H54 (cell line): Measurements from ENCODE around the gene BEND7.
A peak's percentile ranks its signal among the peaks of the same experiment; 100 is the strongest.

Experiments
- DNase-seq: peaks from one replicate; pipeline ENCODE4 v3.0.0; 2011; ENCODE audit warnings: low spot score, mixed read lengths; ENCODE audit not compliant: insufficient read length
- FAIRE-seq: peaks from 3 replicates; lab custom pipeline; 2011; peaks lifted over from hg19 to GRCh38; lab: Jason Lieb, UNC
- POLR2A ChIP-seq: IDR thresholded peaks from 2 replicates; pipeline ENCODE4 v1.6.1; 2011; ENCODE audit warnings: low read depth, mild to moderate bottlenecking, low read length

Gene BEND7

DNA sequence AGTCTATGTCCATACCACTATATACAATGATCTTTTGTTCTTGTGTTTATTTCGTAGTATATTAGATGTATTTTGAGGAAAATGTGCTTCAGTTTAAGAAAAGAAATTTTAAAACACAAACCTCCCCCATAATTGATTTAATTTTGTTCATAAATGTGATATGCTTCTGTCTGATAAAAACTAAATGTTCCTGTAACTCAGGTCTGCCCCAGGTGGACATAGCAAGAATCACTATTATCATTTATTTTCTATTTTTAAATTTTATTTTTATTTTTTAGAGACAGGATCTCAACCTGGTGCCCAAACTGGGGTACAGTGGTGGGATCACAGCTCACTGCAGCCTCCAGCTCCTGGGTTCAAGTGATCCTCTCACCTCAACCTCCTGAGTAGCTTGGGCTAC, 43.2 kb downstream of the BEND7 start:
- no peak for TF ChIP-seq POLR2A
- FAIRE-seq (no peak), DNase-seq (no peak)

DNA sequence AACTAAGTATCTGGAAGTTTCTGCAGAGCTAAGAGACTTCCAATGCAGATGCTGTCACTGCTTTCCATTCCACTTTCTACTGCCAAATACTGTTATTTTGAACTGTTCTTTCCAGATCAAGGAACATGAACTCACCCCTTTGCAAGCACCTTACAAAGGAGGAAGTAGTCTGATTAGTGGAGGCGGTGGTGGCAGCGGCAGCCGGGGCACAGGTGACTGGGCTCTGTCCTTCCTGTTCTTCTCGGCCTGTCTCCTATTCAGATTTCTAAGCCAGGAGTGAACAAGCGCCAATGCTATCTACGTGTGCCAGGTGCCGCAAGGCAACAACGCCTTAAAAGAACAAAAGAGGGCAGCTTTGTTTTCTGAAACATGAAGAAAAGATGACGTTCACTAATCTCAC, 44.9 kb downstream of the BEND7 start:
- FAIRE-seq, result peak; percentile 38
- no peak for TF ChIP-seq POLR2A
- no peak for DNase-seq

DNA sequence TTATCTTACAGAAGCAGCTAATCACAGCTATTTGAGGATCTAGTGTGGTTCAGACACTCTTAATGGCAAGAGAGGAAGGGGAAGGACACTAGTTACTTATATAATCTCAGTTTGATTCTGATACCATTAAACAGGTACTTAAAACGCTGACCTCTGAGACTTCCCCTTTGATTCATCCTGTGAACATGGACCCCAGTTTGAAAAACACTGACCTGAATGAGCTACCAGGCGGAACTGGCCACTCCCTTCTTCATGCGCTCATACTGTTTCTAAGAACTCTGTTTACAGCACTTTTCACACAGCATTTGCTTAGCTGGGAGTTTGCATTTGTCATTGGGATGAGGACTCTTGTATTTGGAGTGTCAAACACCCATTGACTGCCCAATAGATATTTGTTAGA, 45.7 kb downstream of the BEND7 start:
- TF ChIP-seq POLR2A, result no peak
- no peak for DNase-seq
- no peak for FAIRE-seq

DNA sequence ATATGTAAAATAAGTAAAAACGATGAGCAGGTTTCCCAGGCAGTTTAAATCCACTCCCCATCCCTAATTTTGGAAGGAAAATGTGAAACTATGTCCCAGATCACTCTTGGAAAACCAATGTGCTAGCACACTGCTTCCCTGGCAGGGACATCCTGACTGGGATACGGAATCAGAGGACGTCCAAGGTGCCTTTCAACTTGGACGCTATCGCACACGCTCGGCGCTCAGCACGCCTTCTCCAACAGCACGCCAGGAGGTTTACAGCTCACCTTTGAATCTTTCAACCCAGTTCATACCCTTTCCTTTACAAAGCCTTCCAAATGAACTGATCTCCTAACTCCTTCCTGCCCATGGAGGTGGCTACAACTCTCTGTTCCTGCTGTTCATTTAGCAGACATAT, 47.1 kb downstream of the BEND7 start:
- FAIRE-seq (no peak), DNase-seq (no peak)
- no peak for TF ChIP-seq POLR2A

DNA sequence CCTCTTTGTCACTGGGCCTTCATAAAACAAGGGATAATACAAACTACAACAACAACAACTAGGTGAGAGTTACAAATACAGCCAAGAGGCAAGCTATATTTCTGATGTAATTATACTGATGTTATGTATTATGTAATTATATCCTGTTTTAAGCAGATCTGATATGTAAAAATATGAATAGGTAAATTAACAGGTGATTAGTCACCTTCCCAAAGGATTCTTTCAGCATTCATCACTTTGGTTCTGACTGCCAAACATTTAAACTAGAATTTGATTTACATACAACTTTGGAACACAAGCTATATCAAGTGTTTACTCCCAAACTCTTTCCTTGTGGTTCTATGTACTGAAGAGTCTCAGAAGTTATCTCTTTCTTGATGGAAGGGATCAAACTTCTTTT, 53.7 kb downstream of the BEND7 start:
- DNase-seq, result no peak
- TF ChIP-seq POLR2A, result no peak
- no peak for FAIRE-seq

DNA sequence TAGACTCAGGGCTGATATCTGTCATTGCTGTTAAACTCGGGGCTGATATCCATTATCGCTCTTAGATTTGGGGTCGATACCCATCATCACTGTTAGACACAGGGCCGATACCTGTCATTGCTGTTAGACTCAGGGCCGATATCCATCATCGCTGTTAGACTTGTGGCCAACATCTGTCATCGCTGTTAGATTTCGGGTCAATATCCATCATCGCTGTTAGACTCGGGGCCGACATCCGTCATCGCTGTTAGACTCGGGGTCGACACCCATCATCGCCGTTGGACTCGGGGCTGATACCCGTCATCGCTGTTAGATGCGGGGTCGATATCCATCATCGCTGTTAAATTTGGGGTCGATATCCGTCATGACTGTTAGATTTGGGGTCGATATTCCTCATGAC, 54.8 kb downstream of the BEND7 start:
- DNase-seq (no peak), FAIRE-seq (no peak)
- TF ChIP-seq POLR2A, result no peak

DNA sequence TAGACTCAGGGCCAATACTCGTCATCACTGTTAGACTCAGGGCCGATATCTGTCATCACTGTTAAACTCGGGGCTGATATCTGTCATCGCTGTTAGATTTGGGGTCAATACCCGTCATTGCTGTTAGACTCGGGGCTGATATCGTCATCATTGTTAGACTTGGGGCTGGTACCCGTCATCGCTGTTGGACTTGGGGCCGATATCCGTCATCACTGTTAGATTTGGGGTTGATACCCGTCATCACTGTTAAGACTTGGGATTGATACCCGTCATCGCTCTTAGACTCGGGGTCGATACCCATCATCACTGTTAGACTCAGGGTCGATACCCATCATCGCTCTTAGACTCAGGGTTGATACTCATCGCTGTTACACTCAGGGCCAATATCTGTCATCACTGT, 56.5 kb downstream of the BEND7 start:
- no peak for TF ChIP-seq POLR2A
- DNase-seq (no peak), FAIRE-seq (no peak)

DNA sequence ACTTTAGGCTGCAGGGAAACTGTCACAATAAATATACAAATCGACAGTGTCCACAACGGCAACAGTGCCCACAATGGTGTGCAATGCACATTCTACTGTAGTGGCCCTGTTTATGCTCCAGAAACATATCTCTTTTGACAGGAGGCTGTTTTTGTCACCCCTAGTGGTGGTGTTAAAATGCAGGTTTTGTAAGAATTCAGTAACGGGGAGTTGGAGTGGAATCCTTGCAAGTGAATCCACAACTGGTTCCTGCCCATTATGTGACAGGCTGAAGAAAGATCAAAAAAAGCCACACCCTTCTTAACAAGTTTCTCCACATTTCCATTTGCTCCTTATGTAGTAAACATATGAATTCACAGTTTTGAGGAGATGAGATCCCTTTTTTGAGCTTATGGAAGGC, 58.5 kb downstream of the BEND7 start:
- DNase-seq, result no peak
- FAIRE-seq, result no peak
- no peak for TF ChIP-seq POLR2A

DNA sequence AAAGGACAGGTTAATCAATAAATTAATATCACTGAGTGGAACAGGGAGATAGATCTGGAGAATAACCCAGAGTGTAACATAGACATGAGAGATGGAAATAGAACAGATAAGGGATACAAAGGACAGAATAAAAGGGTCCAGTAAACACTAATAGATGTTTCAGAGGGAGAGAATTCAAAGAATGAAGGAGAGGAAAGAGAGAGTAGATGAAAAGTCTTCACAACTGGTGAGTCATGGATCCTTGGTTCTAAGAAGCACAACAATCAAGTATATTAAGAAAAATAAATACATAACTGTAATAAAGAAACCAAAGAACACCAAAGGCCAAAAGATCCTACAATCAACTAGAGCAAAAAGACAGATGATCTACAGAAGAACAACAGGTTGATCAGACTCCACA, 66.3 kb downstream of the BEND7 start:
- no peak for DNase-seq
- no peak for FAIRE-seq
- TF ChIP-seq POLR2A, result no peak

DNA sequence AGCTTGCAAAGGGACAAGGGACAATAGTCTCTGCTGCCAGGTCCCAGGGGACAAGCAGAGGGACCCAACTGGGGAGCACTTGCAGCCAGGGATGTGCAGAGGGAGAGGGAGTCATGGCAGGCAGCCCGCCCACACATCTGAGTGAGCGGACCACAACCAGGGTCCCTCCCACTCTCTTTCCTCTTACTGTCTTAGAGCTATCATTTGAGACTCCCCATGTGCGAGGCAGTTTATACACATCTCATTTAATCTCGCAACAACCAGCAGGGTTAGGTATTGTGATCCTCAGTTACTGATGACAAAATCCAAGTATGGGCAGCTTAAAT, 70.2 kb downstream of the BEND7 start:
- TF ChIP-seq POLR2A, result no peak
- no peak for DNase-seq
- no peak for FAIRE-seq

DNA sequence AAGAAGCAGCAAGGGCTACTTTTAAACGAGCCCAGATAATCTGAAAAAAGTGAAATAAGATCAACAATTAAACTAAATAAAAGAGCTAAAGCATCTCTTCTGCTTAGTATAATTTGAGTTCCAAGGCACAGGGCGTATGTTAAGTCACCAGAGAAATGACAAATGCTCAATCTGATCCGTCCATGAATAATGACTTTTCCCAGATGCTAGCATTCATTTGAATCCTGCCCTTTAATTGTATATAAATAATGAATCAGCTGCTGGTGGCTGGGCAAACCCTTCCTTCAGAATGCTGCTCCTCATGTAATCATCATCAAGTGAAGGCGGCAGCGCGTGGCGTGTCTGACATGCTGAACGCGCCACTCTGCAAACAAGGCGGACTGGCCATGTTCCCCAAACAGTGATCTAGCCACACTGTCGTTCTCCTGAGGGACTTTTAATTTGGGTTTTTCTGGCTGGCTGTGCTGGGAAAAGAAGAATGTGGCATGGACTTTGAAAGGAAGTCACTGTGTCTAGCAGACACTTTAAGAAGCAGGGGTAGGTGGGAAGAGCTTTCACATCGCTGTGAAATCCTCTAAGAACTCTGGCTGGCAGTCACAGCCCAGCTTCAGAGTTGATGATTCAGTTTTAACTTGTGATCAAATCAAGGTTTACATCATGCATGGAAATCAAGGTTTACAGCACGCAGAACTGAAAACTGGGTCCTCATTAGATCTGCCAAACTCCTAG, 70.7 kb downstream of the BEND7 start:
- no peak for TF ChIP-seq POLR2A
- FAIRE-seq (no peak), DNase-seq (no peak)

DNA sequence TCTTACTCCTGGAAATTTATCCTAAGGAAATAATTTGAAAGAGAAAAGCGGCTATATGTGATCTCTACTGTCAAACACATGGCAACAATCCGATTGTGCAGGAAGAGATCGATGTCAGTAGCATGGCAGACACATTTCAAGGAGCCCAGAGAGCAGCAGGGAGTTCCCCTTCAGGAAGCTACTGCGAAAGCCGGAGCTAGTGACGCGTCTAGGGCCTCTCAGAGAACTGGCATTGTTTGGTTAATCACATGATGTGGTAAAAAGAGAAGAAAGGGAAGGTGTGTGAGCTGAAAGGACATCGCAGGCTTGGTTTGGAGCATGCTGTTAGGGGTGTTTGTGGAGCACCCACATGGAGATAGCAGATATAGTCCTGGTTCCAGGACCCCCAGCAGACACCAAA, 74.9 kb downstream of the BEND7 start:
- no peak for FAIRE-seq
- no peak for TF ChIP-seq POLR2A
- no peak for DNase-seq

DNA sequence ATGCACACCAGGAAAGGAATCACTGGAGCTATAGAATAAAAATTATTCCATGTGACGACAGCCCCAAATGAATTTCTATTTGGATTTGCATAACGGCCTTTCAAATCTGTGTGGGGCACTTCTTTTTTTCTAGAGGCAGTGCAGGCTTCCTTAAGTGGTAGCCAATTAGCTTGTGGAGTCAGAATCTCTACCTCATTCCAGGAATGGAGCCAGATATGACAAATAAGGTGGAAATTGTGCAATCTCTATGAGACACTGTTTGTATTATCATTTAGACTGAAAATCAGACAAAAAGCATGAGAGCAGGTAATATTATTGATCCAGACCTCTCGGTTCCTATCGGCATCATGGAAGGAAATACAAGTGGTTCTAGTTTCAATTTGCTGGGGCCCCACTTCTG, 78.7 kb downstream of the BEND7 start:
- FAIRE-seq (peak; percentile 11), DNase-seq (peak; percentile 26)
- no peak for TF ChIP-seq POLR2A

DNA sequence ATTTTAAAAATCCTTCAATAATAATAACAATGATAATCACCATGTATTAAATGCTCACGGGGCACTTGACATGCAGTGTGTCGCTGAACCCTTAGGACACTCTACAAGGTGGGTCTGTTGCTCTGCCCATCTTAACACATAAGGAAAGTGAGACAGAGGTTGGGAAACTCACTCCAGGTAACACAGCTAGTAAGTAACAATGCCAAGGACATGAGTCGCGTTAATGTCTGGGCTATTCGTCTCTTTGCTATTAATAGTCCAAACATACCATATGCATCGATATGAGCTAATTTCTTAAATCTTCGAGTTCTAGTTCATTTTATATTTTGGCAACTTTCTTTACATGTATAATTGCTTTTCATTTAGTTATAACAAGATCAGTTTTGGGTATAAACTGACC, 79.5 kb downstream of the BEND7 start:
- no peak for TF ChIP-seq POLR2A
- DNase-seq (no peak), FAIRE-seq (peak; percentile 30)

DNA sequence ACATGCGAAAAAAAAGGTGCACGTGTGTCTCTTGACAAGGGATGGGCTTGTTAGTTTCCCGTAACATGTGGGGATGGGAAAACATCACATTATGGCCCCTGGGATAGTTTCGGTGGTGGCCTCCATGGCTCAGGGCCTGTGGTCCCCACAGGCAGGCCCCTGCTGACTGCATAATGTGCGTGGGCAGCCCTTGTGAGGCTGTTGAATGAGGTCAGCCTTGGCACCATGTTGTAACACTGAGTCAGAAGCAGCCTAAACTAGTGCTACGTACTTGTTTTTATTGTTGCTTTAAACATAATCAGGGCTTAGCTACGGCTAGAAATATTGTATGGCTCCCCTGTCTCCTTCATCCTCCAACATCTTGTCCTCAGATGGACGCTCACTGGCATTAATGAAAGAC, 80.6 kb downstream of the BEND7 start:
- DNase-seq (no peak), FAIRE-seq (no peak)
- TF ChIP-seq POLR2A, result no peak
